Glomerular visceral epithelial cell (primary cell): ENCODE data around the gene TPSD1.
"Not testable (repeated sequence)": the region's sequence is repeated elsewhere in the genome, so short reads cannot be mapped to it uniquely, and the experiment has no call there.

Source experiments
- DNase-seq: peaks from one replicate; pipeline ENCODE4 v3.0.0-alpha.2; 2016; ENCODE audit errors: extremely low spot score

The TPSD1 gene

GRCh38 chr16:1281517-1281916 lies 25.6 kb downstream of the TPSD1 start:
- DNase-seq: no peak

- no peak for DNase-seq
Observed at GRCh38 chr16:1282324-1282973, 26.6 kb downstream of the TPSD1 start.

GRCh38 chr16:1283296-1283695 lies 27.4 kb downstream of the TPSD1 start:
- DNase-seq: no peak

- no peak for DNase-seq
Observed at GRCh38 chr16:1283996-1284616, 28.2 kb downstream of the TPSD1 start.

- no peak for DNase-seq
Observed at GRCh38 chr16:1285669-1286512, 30.0 kb downstream of the TPSD1 start.

- DNase-seq: no peak
Observed at GRCh38 chr16:1286513-1287094, 30.7 kb downstream of the TPSD1 start.

GRCh38 chr16:1287982-1288670 lies 32.3 kb downstream of the TPSD1 start:
- no peak for DNase-seq

GRCh38 chr16:1288813-1289476 lies 33.1 kb downstream of the TPSD1 start:
- no peak for DNase-seq

GRCh38 chr16:1289477-1289866 lies 33.6 kb downstream of the TPSD1 start:
- no peak for DNase-seq

- no peak for DNase-seq
Observed at GRCh38 chr16:1290063-1290501, 34.2 kb downstream of the TPSD1 start.

GRCh38 chr16:1290860-1291575 lies 35.1 kb downstream of the TPSD1 start:
- no peak for DNase-seq

GRCh38 chr16:1291576-1291974 lies 35.7 kb downstream of the TPSD1 start:
- no peak for DNase-seq

GRCh38 chr16:1292208-1292607 lies 36.3 kb downstream of the TPSD1 start:
- DNase-seq: not testable (repeated sequence)

GRCh38 chr16:1292808-1293207 lies 36.9 kb downstream of the TPSD1 start:
- DNase-seq: not testable (repeated sequence)

- no peak for DNase-seq
Observed at GRCh38 chr16:1293921-1294656, 38.2 kb downstream of the TPSD1 start.

- no peak for DNase-seq
Observed at GRCh38 chr16:1295465-1295864, 39.6 kb downstream of the TPSD1 start.

GRCh38 chr16:1296688-1297017 lies 40.8 kb downstream of the TPSD1 start:
- DNase-seq: not testable (repeated sequence)

- peak; percentile 64 for DNase-seq
Observed at GRCh38 chr16:1297018-1297696, 41.3 kb downstream of the TPSD1 start.

GRCh38 chr16:1298406-1298805 lies 42.5 kb downstream of the TPSD1 start:
- DNase-seq: no peak
